Epidermal melanocyte (primary cell): ENCODE data around the gene SAFB.

Source experiments
- DNase-seq: peaks from one replicate; pipeline ENCODE4 v3.0.0; 2011; ENCODE audit warnings: low spot score; ENCODE audit not compliant: insufficient read length

Gene SAFB

GRCh38 chr19:5622465-5623396 lies at the start of gene SAFB, which contains the start of gene SAFB2:
Gene SAFB, plus strand, starts transcription at chr19:5623083. Its CDS starts 123 bp downstream, at chr19:5623206.
Gene SAFB2, minus strand, starts transcription at chr19:5622776. Its CDS starts 61 bp downstream, at chr19:5622715.
- DNase-seq = peak; percentile 94

GRCh38 chr19:5575590-5575989 lies 47.3 kb upstream of the SAFB start:
- no peak for DNase-seq

GRCh38 chr19:5578097-5578846 lies 44.6 kb upstream of the SAFB start:
- peak; percentile 72 for DNase-seq

- no peak for DNase-seq
Measured at GRCh38 chr19:5579286-5579685, 43.6 kb upstream of the SAFB start.

- DNase-seq = no peak
Measured at GRCh38 chr19:5579697-5580096, 43.2 kb upstream of the SAFB start.

- no peak for DNase-seq
Measured at GRCh38 chr19:5580161-5580571, 42.7 kb upstream of the SAFB start.

GRCh38 chr19:5585461-5586299 lies 37.2 kb upstream of the SAFB start:
- DNase-seq = no peak

- DNase-seq = no peak
Measured at GRCh38 chr19:5586300-5587070, 36.4 kb upstream of the SAFB start.

- DNase-seq = no peak
Measured at GRCh38 chr19:5587071-5587455, 35.8 kb upstream of the SAFB start.

- no peak for DNase-seq
Measured at GRCh38 chr19:5587661-5588060, 35.2 kb upstream of the SAFB start.

GRCh38 chr19:5588441-5588840 lies 34.4 kb upstream of the SAFB start:
- DNase-seq = no peak

- DNase-seq = no peak
Measured at GRCh38 chr19:5588906-5589676, 33.8 kb upstream of the SAFB start.

GRCh38 chr19:5590151-5590864 lies 32.6 kb upstream of the SAFB start:
- DNase-seq = no peak

GRCh38 chr19:5590865-5591154 lies 32.1 kb upstream of the SAFB start:
- DNase-seq = no peak

GRCh38 chr19:5591476-5591875 lies 31.4 kb upstream of the SAFB start:
- no peak for DNase-seq

- no peak for DNase-seq
Measured at GRCh38 chr19:5592531-5593342, 30.1 kb upstream of the SAFB start.

- no peak for DNase-seq
Measured at GRCh38 chr19:5593343-5594255, 29.3 kb upstream of the SAFB start.
